CD4-positive, alpha-beta T cell treated with Interleukin-15 for 1 hour (primary cell): Measurements from ENCODE around the gene BPTF.
A peak's percentile ranks its signal among the peaks of the same experiment; 100 is the strongest.
"Not testable (repeated sequence)": the region's sequence is repeated elsewhere in the genome, so short reads cannot be mapped to it uniquely, and the experiment has no call there.

Experiments used
- DNase-seq: peaks from one replicate; pipeline ENCODE4 v3.0.0-alpha.2; 2020

Gene BPTF

DNA sequence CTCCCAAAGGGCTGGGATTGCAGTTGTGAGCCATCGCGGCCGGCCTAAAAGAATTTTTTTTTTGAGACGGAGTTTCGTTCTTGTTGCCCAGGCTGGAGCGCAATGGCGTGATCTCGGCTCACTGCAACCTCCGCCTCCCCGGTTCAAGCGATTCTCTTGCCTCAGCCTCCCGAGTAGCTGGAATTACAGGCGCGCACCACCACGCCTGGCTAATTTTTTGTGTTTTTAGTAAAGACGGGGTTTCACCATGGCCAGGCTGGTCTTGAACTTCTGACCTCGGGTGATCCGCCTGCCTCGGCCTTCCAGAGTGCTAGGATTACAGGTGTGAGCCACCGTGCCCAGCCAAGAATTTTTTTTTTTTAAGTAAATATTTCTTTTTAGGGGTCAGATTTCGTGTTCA, 193.2 kb downstream of the BPTF start:
- not testable (repeated sequence) for DNase-seq

DNA sequence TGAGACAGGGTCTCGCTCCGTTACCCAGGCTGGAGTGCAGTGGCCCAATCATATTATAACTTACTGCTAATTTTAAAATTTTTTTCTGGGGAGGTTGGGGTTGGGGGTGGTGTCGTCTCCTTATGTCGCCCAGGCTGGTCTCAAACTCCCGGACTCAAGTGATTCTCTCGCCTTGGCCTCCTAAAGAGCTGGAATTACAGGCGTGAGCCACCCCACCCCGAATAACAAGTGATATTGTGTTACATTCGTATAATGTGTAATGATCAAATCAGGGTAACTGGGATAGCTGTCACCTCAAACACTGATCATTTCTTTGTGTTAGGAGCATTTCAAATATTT, 194.0 kb downstream of the BPTF start:
- no peak for DNase-seq

- DNase-seq = peak; percentile 96
Measured at GRCh38 chr17:68019675-68020408, 194.5 kb downstream of the BPTF start.

DNA sequence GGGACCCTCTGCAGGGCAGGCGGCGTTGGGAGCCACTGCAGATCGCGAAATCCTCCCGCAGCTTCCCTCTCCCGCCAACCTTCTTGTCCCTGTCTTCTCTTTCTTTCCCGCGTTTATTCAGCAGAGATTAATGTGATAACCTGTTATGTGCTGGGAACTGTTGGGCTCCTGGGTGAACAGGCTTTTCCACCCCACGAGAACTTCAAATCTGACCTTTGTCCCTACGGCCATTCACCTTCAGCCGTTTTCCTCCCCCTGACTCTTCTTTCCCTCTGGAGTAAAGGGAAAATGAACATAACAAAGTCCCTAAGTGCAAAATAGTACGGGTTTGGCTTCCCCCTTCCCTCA, 195.1 kb downstream of the BPTF start:
- DNase-seq = no peak

DNA sequence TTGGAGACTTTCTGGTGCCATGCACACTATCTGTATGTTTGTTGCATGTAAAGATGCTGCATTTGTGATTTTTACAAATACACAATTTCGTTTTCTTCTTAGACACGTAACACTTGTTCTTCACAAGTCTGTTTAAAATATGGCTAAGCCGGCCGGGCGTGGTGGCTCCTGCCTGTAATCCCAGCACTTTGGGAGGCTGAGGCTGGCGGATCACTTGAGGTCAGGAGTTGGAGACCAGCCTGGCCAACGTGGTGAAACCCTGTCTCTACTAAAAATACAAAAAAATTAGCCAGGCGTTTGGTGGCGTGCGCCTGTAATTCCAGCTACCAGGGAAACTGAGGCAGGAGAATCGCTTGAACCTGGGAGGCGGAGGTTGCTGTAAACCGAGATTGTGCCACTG, 195.5 kb downstream of the BPTF start:
- not testable (repeated sequence) for DNase-seq

DNA sequence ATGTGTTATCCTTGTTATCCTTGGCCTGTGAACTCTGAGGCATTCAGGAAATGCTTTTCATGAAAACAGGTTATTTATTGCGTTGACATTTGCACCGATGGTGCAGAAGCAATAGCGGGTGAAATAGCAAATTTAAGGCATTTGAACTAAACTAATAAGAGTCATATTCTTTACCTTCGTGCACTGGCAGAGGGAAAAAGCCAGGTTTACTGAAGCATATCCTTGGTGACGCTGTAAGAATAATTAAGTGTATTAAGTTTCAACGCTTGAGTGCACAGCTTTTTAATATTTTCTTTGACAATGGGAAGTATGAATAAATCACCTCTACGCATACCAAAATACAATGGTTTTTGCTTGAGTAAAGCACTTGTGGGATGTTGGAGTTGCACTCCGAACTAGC, 196.7 kb downstream of the BPTF start:
- no peak for DNase-seq

DNA sequence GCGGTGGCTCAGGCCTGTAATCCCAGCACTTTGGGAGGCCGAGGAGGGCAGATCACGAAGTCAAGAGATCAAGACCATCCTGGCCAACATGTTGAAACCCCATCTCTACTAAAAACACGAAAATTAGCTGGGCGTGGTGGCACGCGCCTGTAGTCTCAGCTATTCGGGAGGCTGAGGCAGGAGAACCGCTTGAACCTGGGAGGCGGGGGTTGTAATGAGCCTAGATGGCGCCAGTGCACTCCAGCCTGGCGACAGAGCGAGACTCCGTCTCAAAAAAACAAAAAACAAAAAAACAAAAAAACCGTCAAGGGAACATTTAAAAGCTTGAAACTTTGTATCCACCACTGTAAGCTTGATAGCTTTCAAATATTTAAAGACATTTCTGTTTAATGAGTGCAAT, 197.2 kb downstream of the BPTF start:
- DNase-seq = not testable (repeated sequence)

- no peak for DNase-seq
Measured at GRCh38 chr17:68029512-68030215, 204.4 kb downstream of the BPTF start.
